ENCODE results near the gene NATD1. TPM values are rescaled to one million over a fixed set of nuclear protein-coding genes. Genes with fewer than 3 reads are reported as not detected.

Gene NATD1
- total and polyA plus RNA-seq, 9 of the 15 experiments (the other 6 are each of a cell fraction or from before 2014, with no cell fraction given), result 0.24 to 5.4 (median 1.6) TPM

GRCh38 chr17:21214015-21214776 is 39.0 kb downstream of the NATD1 start, which contains the start of gene TMEM11 (continued):
- peak; percentile 79; the same call in 1 of the 2 replicates for TF ChIP-seq SP1 (CRISPR knock-in tag; IDR thresholded peaks at IDR 0.05)
- peak; percentile 44; the same call in 1 of the 2 replicates for TF ChIP-seq KLF1 (tag; IDR thresholded peaks at IDR 0.05)
- TF ChIP-seq CTCF (IDR thresholded peaks at IDR 0.05 in 2 of 3, conservative IDR thresholded peaks at IDR 0.05 in 1 of 3; ENCODE audit: insufficient read depth in 2 of 3, low read depth in 1 of 3, low read length in 3 of 3), result peak in 1 of 3 experiments; percentile 1; a peak in 1 of 6 replicates
- TF ChIP-seq BCL6 (CRISPR knock-in tag; IDR thresholded peaks at IDR 0.05), result peak; percentile 82; the same call in 1 of the 2 replicates
- TF ChIP-seq, protein P1, sequence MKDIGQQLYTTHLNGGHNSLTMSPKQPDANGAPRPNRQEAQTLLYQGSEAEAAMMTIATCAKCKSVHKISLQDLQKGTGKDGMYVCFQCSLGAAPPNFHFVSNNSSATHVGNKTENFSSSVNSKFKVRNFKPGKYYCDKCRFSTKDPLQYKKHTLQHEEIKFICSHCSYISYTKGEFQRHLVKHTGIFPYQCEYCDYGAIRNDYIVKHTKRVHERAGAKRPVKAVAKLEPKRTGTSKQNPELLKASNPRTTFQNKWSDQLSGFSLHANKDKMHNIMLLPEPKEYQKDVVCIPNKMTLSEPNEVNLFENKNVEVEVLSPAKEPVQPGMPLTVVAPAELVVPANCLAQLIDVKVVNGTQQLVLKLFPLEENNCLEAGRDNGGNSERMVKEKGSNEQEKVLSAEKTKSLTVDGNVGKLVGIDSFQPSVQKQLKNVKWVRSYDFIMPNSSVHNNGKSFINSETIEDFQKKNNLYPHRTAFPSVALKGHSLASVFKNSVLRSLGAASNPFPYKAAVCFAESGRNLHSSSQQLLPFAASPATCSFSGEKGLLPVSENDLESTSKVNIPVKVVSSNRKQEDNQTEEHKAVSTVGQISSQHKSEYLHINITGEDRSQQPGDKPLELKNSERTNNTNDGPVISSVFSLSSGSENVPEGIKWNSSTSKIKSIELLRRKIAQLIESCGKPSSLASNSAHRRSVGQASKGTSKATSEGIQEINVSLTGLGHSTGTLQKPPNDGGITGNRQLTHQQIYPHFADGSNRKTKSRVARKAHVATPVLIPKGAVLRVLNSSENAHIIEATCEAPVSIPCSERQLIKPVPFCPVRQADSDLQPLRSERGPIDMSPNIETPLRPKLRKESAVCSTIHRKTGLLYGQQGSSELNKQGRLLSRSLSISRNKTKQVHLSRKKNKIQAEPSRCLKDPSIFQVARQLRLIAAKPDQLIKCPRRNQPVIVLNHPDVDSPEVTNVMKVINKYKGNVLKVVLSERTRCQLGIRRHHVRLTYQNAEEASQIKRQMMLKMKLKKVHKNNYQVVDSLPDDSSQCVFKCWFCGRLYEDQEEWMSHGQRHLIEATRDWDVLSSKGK (CRISPR knock-in tag; IDR thresholded peaks at IDR 0.05), result no peak
- TF ChIP-seq CREM (IDR thresholded peaks at IDR 0.05; ENCODE audit: low read depth), result peak; percentile 81
- peak; percentile 90 for TF ChIP-seq ZNF175 (CRISPR knock-in tag; IDR thresholded peaks at IDR 0.05; ENCODE audit: low read depth)
- TF ChIP-seq EP400 (IDR thresholded peaks at IDR 0.05), result peak; percentile 59
- TF ChIP-seq, protein P2, sequence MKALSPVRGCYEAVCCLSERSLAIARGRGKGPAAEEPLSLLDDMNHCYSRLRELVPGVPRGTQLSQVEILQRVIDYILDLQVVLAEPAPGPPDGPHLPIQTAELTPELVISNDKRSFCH (CRISPR knock-in tag; IDR thresholded peaks at IDR 0.05), result no peak
- TF ChIP-seq, protein P2 (tag; IDR thresholded peaks at IDR 0.05), result peak; percentile 77
- TF ChIP-seq SMAD3 (CRISPR knock-in tag; conservative IDR thresholded peaks at IDR 0.05), result peak; percentile 79
- peak; percentile 87 for TF ChIP-seq ZNF589 (CRISPR knock-in tag; IDR thresholded peaks at IDR 0.05; ENCODE audit: low read depth)
- TF ChIP-seq CHD2 (IDR thresholded peaks at IDR 0.05; ENCODE audit: low read depth, low read length), result peak; percentile 94
- TF ChIP-seq, protein P3, sequence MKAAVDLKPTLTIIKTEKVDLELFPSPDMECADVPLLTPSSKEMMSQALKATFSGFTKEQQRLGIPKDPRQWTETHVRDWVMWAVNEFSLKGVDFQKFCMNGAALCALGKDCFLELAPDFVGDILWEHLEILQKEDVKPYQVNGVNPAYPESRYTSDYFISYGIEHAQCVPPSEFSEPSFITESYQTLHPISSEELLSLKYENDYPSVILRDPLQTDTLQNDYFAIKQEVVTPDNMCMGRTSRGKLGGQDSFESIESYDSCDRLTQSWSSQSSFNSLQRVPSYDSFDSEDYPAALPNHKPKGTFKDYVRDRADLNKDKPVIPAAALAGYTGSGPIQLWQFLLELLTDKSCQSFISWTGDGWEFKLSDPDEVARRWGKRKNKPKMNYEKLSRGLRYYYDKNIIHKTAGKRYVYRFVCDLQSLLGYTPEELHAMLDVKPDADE (conservative IDR thresholded peaks at IDR 0.05; ENCODE audit: control insufficient read depth, low read depth, low read length), result peak; percentile 97
- peak; percentile 74 for TF ChIP-seq GABPA (tag; conservative IDR thresholded peaks at IDR 0.05; ENCODE audit: low read depth)
- peak; percentile 94 for TF ChIP-seq ZNF143 (CRISPR knock-in tag; IDR thresholded peaks at IDR 0.05)
- TF ChIP-seq RBBP5 (IDR thresholded peaks at IDR 0.05; ENCODE audit: borderline replicate concordance, insufficient read depth, low read length, poor library complexity, severe bottlenecking), result peak; percentile 79
- no peak for TF ChIP-seq POLR2AphosphoS2 (IDR thresholded peaks at IDR 0.05; ENCODE audit: low read length)
- TF ChIP-seq, protein P4, sequence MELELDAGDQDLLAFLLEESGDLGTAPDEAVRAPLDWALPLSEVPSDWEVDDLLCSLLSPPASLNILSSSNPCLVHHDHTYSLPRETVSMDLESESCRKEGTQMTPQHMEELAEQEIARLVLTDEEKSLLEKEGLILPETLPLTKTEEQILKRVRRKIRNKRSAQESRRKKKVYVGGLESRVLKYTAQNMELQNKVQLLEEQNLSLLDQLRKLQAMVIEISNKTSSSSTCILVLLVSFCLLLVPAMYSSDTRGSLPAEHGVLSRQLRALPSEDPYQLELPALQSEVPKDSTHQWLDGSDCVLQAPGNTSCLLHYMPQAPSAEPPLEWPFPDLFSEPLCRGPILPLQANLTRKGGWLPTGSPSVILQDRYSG (tag; conservative IDR thresholded peaks at IDR 0.05; ENCODE audit: low read depth), result peak; percentile 91

Data from K562 (cell line).